Epithelial cell of esophagus (primary cell): ENCODE data around the gene INHBA.
A peak's percentile ranks its signal among the peaks of the same experiment; 100 is the strongest.

Experiments used
- DNase-seq: peaks from one replicate; pipeline ENCODE4 v3.0.0; 2010; ENCODE audit warnings: low read depth
- H3K4me3 ChIP-seq: 2 replicates; pipeline ENCODE4 v1.5.1; 2011; ENCODE audit warnings: mild to moderate bottlenecking, low read length, control low read depth
- CTCF ChIP-seq: IDR thresholded peaks from 2 replicates; pipeline ENCODE4 v1.5.1; 2011; ENCODE audit warnings: low read depth, mild to moderate bottlenecking, low read length, control low read depth, inconsistent platforms; ENCODE audit not compliant: insufficient read depth; ENCODE audit errors: missing control alignments

INHBA gene

GRCh38 chr7:41742401-41743020 is 39.6 kb upstream of the INHBA start:
- H3K4me3 ChIP-seq = no peak overlapping the region
- no peak for DNase-seq
- no peak for TF ChIP-seq CTCF

- DNase-seq = no peak
- TF ChIP-seq CTCF = no peak
- no peak overlapping the region for H3K4me3 ChIP-seq
Observed at GRCh38 chr7:41738806-41739205, 35.9 kb upstream of the INHBA start.

GRCh38 chr7:41738336-41738735 is 35.4 kb upstream of the INHBA start:
- no peak for TF ChIP-seq CTCF
- no peak for DNase-seq
- H3K4me3 ChIP-seq = no peak overlapping the region

- H3K4me3 ChIP-seq = no peak overlapping the region
- TF ChIP-seq CTCF = no peak
- no peak for DNase-seq
Observed at GRCh38 chr7:41735206-41735605, 32.3 kb upstream of the INHBA start.

GRCh38 chr7:41732843-41733306 is 30.0 kb upstream of the INHBA start:
- TF ChIP-seq CTCF = no peak
- H3K4me3 ChIP-seq = no peak overlapping the region
- DNase-seq = peak; percentile 61

GRCh38 chr7:41732436-41732785 is 29.5 kb upstream of the INHBA start:
- no peak for TF ChIP-seq CTCF
- H3K4me3 ChIP-seq = no peak overlapping the region

More at GRCh38 chr7:41732436-41732785, 29.5 kb upstream of the INHBA start:
- no peak for DNase-seq
